ENCODE data around the gene RANBP9. TPM values are rescaled to one million over a fixed set of nuclear protein-coding genes. Genes with fewer than 3 reads are reported as not detected.

RANBP9 gene
- total and polyA plus RNA-seq, 7 experiments from 2014 or later: 2.7 to 56.9 (median 47.9) TPM

- H3K4me1 Mint-ChIP-seq: peaks cover 0 to 3% (median 0%) of the 10 kb centered on the region in 7 donors
- no peak overlapping the region for H3K27ac Mint-ChIP-seq
- no peaks in the 10 kb centered on the region for H3K9me3 ChIP-seq (ENCODE audit: control insufficient read depth in 2 of 3, low read length in 3 of 3)
- H3K9me3 Mint-ChIP-seq: no peaks in the 10 kb centered on the region
- peaks cover 0 to 28% (median 0%) of the 10 kb centered on the region in 3 experiments for H3K36me3 ChIP-seq (ENCODE audit: control insufficient read depth in 2 of 3, insufficient read depth in 3 of 3, low read length in 3 of 3)
- H3K4me3 Mint-ChIP-seq: no peak overlapping the region
- no peak overlapping the region for H3K27ac ChIP-seq (ENCODE audit: low read depth, low read length)
- peaks cover 0 to 39% (median 24%) of the 10 kb centered on the region in 5 donors for H3K36me3 Mint-ChIP-seq
- intact Hi-C loops (cut with micrococcal nuclease): no loop called here
- ATAC-seq: no peak
- no peak for DNase-seq
- CTCF ChIA-PET: interaction anchor here (1.3 kb wide), 1 partner anchor 11 kb away, joined by 4 read pairs; the partner anchor contains the start of gene NOL7
- no peak overlapping the region for H3K4me3 ChIP-seq (ENCODE audit: low read length)
- no peaks in the 10 kb centered on the region for H3K27me3 ChIP-seq (ENCODE audit: control insufficient read depth in 2 of 2, insufficient read depth in 2 of 2, low read length in 2 of 2)
- H3K4me1 ChIP-seq (ENCODE audit: control insufficient read depth in 2 of 2, insufficient read depth in 2 of 2, low read length in 2 of 2): no peaks in the 10 kb centered on the region
- H3K27me3 Mint-ChIP-seq: no peaks in the 10 kb centered on the region
- POLR2A ChIA-PET: interaction anchor here (0.8 kb wide), 1 partner anchor 162 kb away, joined by 3 read pairs; no protein-coding TSS in a partner anchor
Observed at GRCh38 chr6:13604135-13604534, 107.5 kb downstream of the RANBP9 start.

GRCh38 chr6:13600036-13600435 lies 111.6 kb downstream of the RANBP9 start:
- intact Hi-C loops (cut with micrococcal nuclease): no loop called here
- H3K9me3 ChIP-seq (ENCODE audit: control insufficient read depth in 2 of 3, low read length in 3 of 3): no peaks in the 10 kb centered on the region
- no peak overlapping the region for H3K27ac ChIP-seq (ENCODE audit: low read depth, low read length)
- H3K4me1 ChIP-seq (ENCODE audit: control insufficient read depth in 2 of 2, insufficient read depth in 2 of 2, low read length in 2 of 2): no peaks in the 10 kb centered on the region
- Mint-ChIP-seq H3K27ac (no peak overlapping the region), H3K27me3 (no peaks in the 10 kb centered on the region), H3K9me3 (no peaks in the 10 kb centered on the region), H3K4me1 (peaks cover 0 to 3% (median 0%) of the 10 kb centered on the region in 7 donors), H3K36me3 (peaks cover 7 to 49% (median 26%) of the 10 kb centered on the region in 5 donors), H3K4me3 (no peak overlapping the region)
- ChIA-PET CTCF (no interaction called here), POLR2A (interaction anchor here (1.5 kb wide), 1 partner anchor 15 kb away, joined by 5 read pairs; the partner anchor contains the start of gene NOL7)
- ATAC-seq (no peak), DNase-seq (no peak)
- no peaks in the 10 kb centered on the region for H3K27me3 ChIP-seq (ENCODE audit: control insufficient read depth in 2 of 2, insufficient read depth in 2 of 2, low read length in 2 of 2)
- H3K4me3 ChIP-seq (ENCODE audit: low read length): no peak overlapping the region
- H3K36me3 ChIP-seq (ENCODE audit: control insufficient read depth in 2 of 3, insufficient read depth in 3 of 3, low read length in 3 of 3): peaks cover 4 to 54% (median 6%) of the 10 kb centered on the region in 3 experiments

GRCh38 chr6:13597073-13597472 lies 114.6 kb downstream of the RANBP9 start:
- no peak for DNase-seq
- ATAC-seq: no peak
- no peak overlapping the region for H3K4me3 ChIP-seq (ENCODE audit: low read length)
- Mint-ChIP-seq H3K4me1 (peaks cover 0 to 2% (median 0%) of the 10 kb centered on the region in 7 donors), H3K9me3 (no peaks in the 10 kb centered on the region), H3K4me3 (no peak overlapping the region), H3K27me3 (no peaks in the 10 kb centered on the region), H3K36me3 (peaks cover 7 to 53% (median 24%) of the 10 kb centered on the region in 5 donors), H3K27ac (peak overlapping the region in 3 of 9 donors; percentile 64 to 75 (median 72))
- H3K4me1 ChIP-seq (ENCODE audit: control insufficient read depth in 2 of 2, insufficient read depth in 2 of 2, low read length in 2 of 2): no peaks in the 10 kb centered on the region
- no peak overlapping the region for H3K27ac ChIP-seq (ENCODE audit: low read depth, low read length)
- no peaks in the 10 kb centered on the region for H3K9me3 ChIP-seq (ENCODE audit: control insufficient read depth in 2 of 3, low read length in 3 of 3)
- ChIA-PET CTCF (no interaction called here), POLR2A (no interaction called here)
- no peaks in the 10 kb centered on the region for H3K27me3 ChIP-seq (ENCODE audit: control insufficient read depth in 2 of 2, insufficient read depth in 2 of 2, low read length in 2 of 2)
- H3K36me3 ChIP-seq (ENCODE audit: control insufficient read depth in 2 of 3, insufficient read depth in 3 of 3, low read length in 3 of 3): peaks cover 4 to 67% (median 6%) of the 10 kb centered on the region in 3 experiments
- intact Hi-C loops (cut with micrococcal nuclease): no loop called here

GRCh38 chr6:13593720-13594119 lies 117.9 kb downstream of the RANBP9 start:
- Histone ChIP-seq H3K27me3 (ENCODE audit: control insufficient read depth in 2 of 2, insufficient read depth in 2 of 2, low read length in 2 of 2) (no peaks in the 10 kb centered on the region), H3K9me3 (ENCODE audit: control insufficient read depth in 2 of 3, low read length in 3 of 3) (no peaks in the 10 kb centered on the region), H3K4me1 (ENCODE audit: control insufficient read depth in 2 of 2, insufficient read depth in 2 of 2, low read length in 2 of 2) (no peaks in the 10 kb centered on the region), H3K4me3 (ENCODE audit: low read length) (no peak overlapping the region), H3K36me3 (ENCODE audit: control insufficient read depth in 2 of 3, insufficient read depth in 3 of 3, low read length in 3 of 3) (peaks cover 4 to 69% (median 6%) of the 10 kb centered on the region in 3 experiments), H3K27ac (ENCODE audit: low read depth, low read length) (no peak overlapping the region)
- CTCF ChIA-PET: no interaction called here
- POLR2A ChIA-PET: interaction anchor here (1.8 to 2.5 kb wide), 2 partner anchors 19 to 22 kb away, joined by 6 to 7 read pairs; partner anchors contain the start of genes NOL7 and SIRT5
- no peak for DNase-seq
- intact Hi-C loops (cut with micrococcal nuclease): no loop called here
- ATAC-seq: no peak
- Mint-ChIP-seq H3K36me3 (peaks cover 7 to 40% (median 16%) of the 10 kb centered on the region in 5 donors), H3K27me3 (no peaks in the 10 kb centered on the region), H3K27ac (no peak overlapping the region), H3K9me3 (no peaks in the 10 kb centered on the region), H3K4me3 (no peak overlapping the region), H3K4me1 (peaks cover 0 to 4% (median 0%) of the 10 kb centered on the region in 7 donors)

GRCh38 chr6:13593103-13593502 lies 118.5 kb downstream of the RANBP9 start:
- ATAC-seq (no peak), DNase-seq (no peak)
- Histone ChIP-seq H3K4me3 (ENCODE audit: low read length) (no peak overlapping the region), H3K36me3 (ENCODE audit: control insufficient read depth in 2 of 3, insufficient read depth in 3 of 3, low read length in 3 of 3) (peaks cover 5 to 66% (median 10%) of the 10 kb centered on the region in 3 experiments), H3K4me1 (ENCODE audit: control insufficient read depth in 2 of 2, insufficient read depth in 2 of 2, low read length in 2 of 2) (no peaks in the 10 kb centered on the region), H3K27me3 (ENCODE audit: control insufficient read depth in 2 of 2, insufficient read depth in 2 of 2, low read length in 2 of 2) (no peaks in the 10 kb centered on the region), H3K27ac (ENCODE audit: low read depth, low read length) (no peak overlapping the region), H3K9me3 (ENCODE audit: control insufficient read depth in 2 of 3, low read length in 3 of 3) (no peaks in the 10 kb centered on the region)
- POLR2A ChIA-PET: interaction anchor here (1.8 kb wide), 1 partner anchor 18 kb away, joined by 6 read pairs; the partner anchor contains the start of gene SIRT5
- Mint-ChIP-seq H3K27ac (no peak overlapping the region), H3K27me3 (no peaks in the 10 kb centered on the region), H3K9me3 (no peaks in the 10 kb centered on the region), H3K36me3 (peaks cover 3 to 41% (median 13%) of the 10 kb centered on the region in 5 donors), H3K4me3 (no peak overlapping the region), H3K4me1 (peaks cover 0 to 4% (median 0%) of the 10 kb centered on the region in 7 donors)
- CTCF ChIA-PET: no interaction called here
- intact Hi-C loops (cut with micrococcal nuclease): no loop called here

GRCh38 chr6:13591205-13591921 lies 120.3 kb downstream of the RANBP9 start:
- Histone ChIP-seq H3K36me3 (ENCODE audit: control insufficient read depth in 2 of 3, insufficient read depth in 3 of 3, low read length in 3 of 3) (peaks cover 7 to 68% (median 8%) of the 10 kb centered on the region in 3 experiments), H3K27me3 (ENCODE audit: control insufficient read depth in 2 of 2, insufficient read depth in 2 of 2, low read length in 2 of 2) (no peaks in the 10 kb centered on the region), H3K4me3 (ENCODE audit: low read length) (no peak overlapping the region), H3K4me1 (ENCODE audit: control insufficient read depth in 2 of 2, insufficient read depth in 2 of 2, low read length in 2 of 2) (no peaks in the 10 kb centered on the region), H3K9me3 (ENCODE audit: control insufficient read depth in 2 of 3, low read length in 3 of 3) (no peaks in the 10 kb centered on the region), H3K27ac (ENCODE audit: low read depth, low read length) (no peak overlapping the region)
- peaks cover 4 to 40% (median 6%) of the 10 kb centered on the region in 5 donors for H3K36me3 Mint-ChIP-seq
- H3K4me3 Mint-ChIP-seq: no peak overlapping the region
- H3K27ac Mint-ChIP-seq: no peak overlapping the region
- intact Hi-C loops (cut with micrococcal nuclease): no loop called here
- H3K9me3 Mint-ChIP-seq: no peaks in the 10 kb centered on the region
- ChIA-PET CTCF (interaction anchor here (0.6 to 0.9 kb wide), 2 partner anchors 17 to 64 kb away, joined by 3 to 4 read pairs; partner anchors contain the start of gene SIRT5), POLR2A (no interaction called here)
- H3K4me1 Mint-ChIP-seq: peaks cover 0 to 4% (median 0%) of the 10 kb centered on the region in 7 donors
- no peak for DNase-seq
- ATAC-seq: no peak
- no peaks in the 10 kb centered on the region for H3K27me3 Mint-ChIP-seq
